GM23248 (cell line): ENCODE data around the gene DNPEP.

Source experiments
- EZH2 ChIP-seq: fragments of 200-600 bp; sonication (generic); IDR thresholded peaks from 2 replicates; pipeline ENCODE4 v1.6.1; 2018; ENCODE audit warnings: antibody characterized with exemption, mild to moderate bottlenecking; ENCODE audit not compliant: insufficient read depth, poor library complexity, severe bottlenecking
- EZH2phosphoT487 ChIP-seq: fragments of 200-600 bp; sonication (generic); IDR thresholded peaks from 2 replicates; pipeline ENCODE4 v1.6.1; 2018; ENCODE audit warnings: antibody characterized with exemption, moderate library complexity, mild to moderate bottlenecking, low read depth; ENCODE audit not compliant: insufficient read depth

DNA sequence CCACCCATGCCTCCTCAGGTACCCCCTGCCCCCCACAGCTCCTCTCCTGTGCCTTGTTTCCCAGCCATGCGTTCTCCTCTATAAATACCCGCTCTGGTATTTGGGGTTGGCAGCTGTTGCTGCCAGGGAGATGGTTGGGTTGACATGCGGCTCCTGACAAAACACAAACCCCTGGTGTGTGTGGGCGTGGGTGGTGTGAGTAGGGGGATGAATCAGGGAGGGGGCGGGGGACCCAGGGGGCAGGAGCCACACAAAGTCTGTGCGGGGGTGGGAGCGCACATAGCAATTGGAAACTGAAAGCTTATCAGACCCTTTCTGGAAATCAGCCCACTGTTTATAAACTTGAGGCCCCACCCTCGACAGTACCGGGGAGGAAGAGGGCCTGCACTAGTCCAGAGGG is 29.7 kb upstream of the DNPEP start:
- TF ChIP-seq EZH2 (no peak), EZH2phosphoT487 (no peak)
